ENCODE measurements around the gene ZNF385C. TPM values are rescaled to one million over a fixed set of nuclear protein-coding genes. Genes with fewer than 3 reads are reported as not detected.

ZNF385C gene
- total RNA-seq, 4 donors from 2014 or later, result 0.26 to 0.78 TPM; not detected in 2

DNA sequence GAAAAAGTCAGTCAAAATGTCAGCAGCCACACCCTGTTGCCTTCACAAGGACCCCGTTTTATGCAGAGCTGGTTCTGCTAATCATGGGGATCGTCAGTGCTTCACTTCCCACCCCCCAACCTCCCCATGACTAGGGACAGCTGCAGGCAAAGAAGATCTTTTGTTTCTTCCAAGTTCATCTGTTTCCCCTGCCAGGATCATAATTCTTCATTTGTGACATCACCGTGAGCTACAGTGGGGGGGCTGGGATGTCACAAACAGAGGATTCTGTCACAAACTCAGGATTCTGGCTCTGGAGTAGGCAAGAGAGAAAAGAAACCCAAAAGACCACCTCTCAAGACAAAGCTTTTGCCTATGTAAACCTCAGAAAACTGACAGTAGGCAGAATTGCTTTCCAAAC is 105.7 kb downstream of the ZNF385C start:
- Histone ChIP-seq H3K27me3 (no peaks in the 10 kb centered on the region), H3K27ac (peak overlapping the region in 3 of 4 donors; percentile 56 to 67 (median 62)), H3K36me3 (peaks cover 6 to 95% of the 10 kb centered on the region in 2 donors), H3K4me1 (peaks cover 5 to 14% of the 10 kb centered on the region in 2 donors), H3K4me3 (no peak overlapping the region), H3K9me3 (no peaks in the 10 kb centered on the region)
- in situ Hi-C loops (cut with MboI; ENCODE audit: low sequenced_read_pairs in 4 of 4) (no loop called here), intact Hi-C loops (cut with DNase I; ENCODE audit: low total_unique reads) (no loop called here)
- TF ChIP-seq, protein P1, sequence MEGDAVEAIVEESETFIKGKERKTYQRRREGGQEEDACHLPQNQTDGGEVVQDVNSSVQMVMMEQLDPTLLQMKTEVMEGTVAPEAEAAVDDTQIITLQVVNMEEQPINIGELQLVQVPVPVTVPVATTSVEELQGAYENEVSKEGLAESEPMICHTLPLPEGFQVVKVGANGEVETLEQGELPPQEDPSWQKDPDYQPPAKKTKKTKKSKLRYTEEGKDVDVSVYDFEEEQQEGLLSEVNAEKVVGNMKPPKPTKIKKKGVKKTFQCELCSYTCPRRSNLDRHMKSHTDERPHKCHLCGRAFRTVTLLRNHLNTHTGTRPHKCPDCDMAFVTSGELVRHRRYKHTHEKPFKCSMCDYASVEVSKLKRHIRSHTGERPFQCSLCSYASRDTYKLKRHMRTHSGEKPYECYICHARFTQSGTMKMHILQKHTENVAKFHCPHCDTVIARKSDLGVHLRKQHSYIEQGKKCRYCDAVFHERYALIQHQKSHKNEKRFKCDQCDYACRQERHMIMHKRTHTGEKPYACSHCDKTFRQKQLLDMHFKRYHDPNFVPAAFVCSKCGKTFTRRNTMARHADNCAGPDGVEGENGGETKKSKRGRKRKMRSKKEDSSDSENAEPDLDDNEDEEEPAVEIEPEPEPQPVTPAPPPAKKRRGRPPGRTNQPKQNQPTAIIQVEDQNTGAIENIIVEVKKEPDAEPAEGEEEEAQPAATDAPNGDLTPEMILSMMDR (IDR thresholded peaks at IDR 0.05 in 4 of 5, conservative IDR thresholded peaks at IDR 0.05 in 1 of 5), result no peak
- TF ChIP-seq POLR2A (IDR thresholded peaks at IDR 0.05), result no peak
- ATAC-seq (peak; percentile 50 to 51), DNase-seq (no peak)

DNA sequence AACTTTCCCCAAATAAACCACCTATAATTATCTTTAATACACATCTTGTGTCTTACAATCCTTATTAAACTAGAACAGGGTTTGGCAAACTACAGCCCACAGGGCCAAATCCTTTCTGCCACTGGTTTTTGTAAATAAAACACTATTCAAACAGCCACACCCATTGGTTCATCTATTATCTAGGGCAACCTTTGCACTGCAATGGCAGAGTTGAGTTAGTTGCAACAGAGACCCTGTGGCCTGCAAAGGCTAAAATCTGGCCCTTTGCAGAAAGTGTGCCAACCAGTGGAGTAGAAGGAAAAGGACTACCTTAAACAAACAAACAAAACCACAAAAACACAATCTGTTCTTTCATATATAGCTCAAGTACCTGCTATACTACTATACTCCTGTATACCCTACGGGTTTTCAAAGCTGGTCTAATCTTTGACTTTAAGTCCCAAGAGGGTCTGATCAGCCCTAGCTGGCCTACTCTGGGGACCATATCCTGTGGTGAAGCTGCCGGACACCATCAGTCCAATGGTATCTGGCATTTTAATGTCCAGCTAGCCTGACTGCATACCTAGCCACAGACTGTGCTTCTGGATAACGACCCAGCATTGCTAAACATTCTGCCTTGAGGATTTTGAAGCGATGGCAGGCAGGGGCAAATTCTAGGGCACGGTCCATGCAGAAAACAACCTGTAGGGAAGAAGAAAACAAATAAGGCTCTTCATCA is 108.4 kb downstream of the ZNF385C start:
- Histone ChIP-seq H3K4me1 (peaks cover 5 to 14% of the 10 kb centered on the region in 2 donors), H3K4me3 (no peak overlapping the region), H3K36me3 (peaks cover 2 to 91% of the 10 kb centered on the region in 2 donors), H3K27ac (peak overlapping the region in 1 of 4 donors; percentile 7), H3K9me3 (no peaks in the 10 kb centered on the region), H3K27me3 (no peaks in the 10 kb centered on the region)
- no peak for TF ChIP-seq POLR2A (IDR thresholded peaks at IDR 0.05)
- TF ChIP-seq, protein P1 (IDR thresholded peaks at IDR 0.05 in 4 of 5, conservative IDR thresholded peaks at IDR 0.05 in 1 of 5), result no peak
- no peak for ATAC-seq
- in situ Hi-C loops (cut with MboI; ENCODE audit: low sequenced_read_pairs in 4 of 4) (no loop called here), intact Hi-C loops (cut with DNase I; ENCODE audit: low total_unique reads) (no loop called here)
- DNase-seq, result no peak

DNA sequence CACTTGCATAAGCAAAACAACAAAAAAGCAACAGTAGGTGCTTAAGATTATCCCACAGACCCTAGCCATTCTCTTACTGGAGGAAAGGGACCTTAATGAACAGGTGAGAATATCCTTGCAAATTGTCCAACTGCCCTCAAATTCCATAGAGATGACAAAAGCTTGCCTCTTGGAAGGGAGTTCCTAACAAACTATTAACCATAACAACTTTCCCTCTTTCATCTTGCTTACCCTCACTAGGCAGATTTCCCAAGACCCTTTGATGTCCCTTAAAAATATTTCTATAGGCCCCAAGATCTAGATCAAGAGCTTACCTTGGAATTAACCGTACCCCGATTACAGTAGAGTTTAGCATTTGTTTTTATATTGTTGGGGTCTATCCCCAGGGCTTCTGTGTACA is 109.9 kb downstream of the ZNF385C start:
- in situ Hi-C loops (cut with MboI; ENCODE audit: low sequenced_read_pairs in 4 of 4), result no loop called here
- DNase-seq, result no peak
- Histone ChIP-seq H3K27me3 (no peaks in the 10 kb centered on the region), H3K27ac (no peak overlapping the region), H3K36me3 (peaks cover 2 to 85% of the 10 kb centered on the region in 2 donors), H3K4me1 (peaks cover 5 to 20% of the 10 kb centered on the region in 2 donors), H3K4me3 (no peak overlapping the region), H3K9me3 (no peaks in the 10 kb centered on the region)
- TF ChIP-seq, protein P1 (IDR thresholded peaks at IDR 0.05 in 4 of 5, conservative IDR thresholded peaks at IDR 0.05 in 1 of 5), result no peak
- TF ChIP-seq POLR2A (IDR thresholded peaks at IDR 0.05), result no peak
- intact Hi-C loops (cut with DNase I; ENCODE audit: low total_unique reads), result no loop called here
- no peak for ATAC-seq

DNA sequence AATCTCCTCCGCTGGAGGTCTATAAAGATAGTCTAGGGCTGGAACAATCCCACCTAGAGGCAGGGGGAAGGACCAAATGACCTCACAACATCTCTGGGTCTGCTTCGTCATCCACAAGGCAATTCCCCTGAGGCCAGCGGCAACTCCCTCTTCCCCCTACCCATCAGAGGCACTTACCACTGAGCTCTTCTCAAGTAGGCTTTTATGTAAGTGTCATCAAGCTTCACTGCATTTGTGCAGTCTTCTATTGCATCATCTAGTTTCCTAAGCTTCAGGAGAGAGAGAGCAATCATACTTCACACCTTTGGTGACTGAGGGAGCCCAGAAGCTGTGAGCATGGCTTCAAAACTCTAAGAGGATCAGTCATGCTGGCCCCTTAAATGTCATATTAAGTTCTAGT is 110.6 kb downstream of the ZNF385C start:
- in situ Hi-C loops (cut with MboI; ENCODE audit: low sequenced_read_pairs in 4 of 4), result no loop called here

More for the DNA sequence above, 110.6 kb downstream of the ZNF385C start:
- DNase-seq, result no peak
- peaks cover 2 to 85% of the 10 kb centered on the region in 2 donors for H3K36me3 ChIP-seq
- intact Hi-C loops (cut with DNase I; ENCODE audit: low total_unique reads), result no loop called here
- no peaks in the 10 kb centered on the region for H3K9me3 ChIP-seq
- H3K4me1 ChIP-seq, result peaks cover 5 to 16% of the 10 kb centered on the region in 2 donors
- H3K4me3 ChIP-seq, result no peak overlapping the region
- H3K27ac ChIP-seq, result no peak overlapping the region
- ATAC-seq, result no peak
- H3K27me3 ChIP-seq, result no peaks in the 10 kb centered on the region
- TF ChIP-seq, protein P1 (IDR thresholded peaks at IDR 0.05 in 4 of 5, conservative IDR thresholded peaks at IDR 0.05 in 1 of 5), result no peak
- no peak for TF ChIP-seq POLR2A (IDR thresholded peaks at IDR 0.05)

All from gastrocnemius medialis (tissue), 4 donors.